ENCODE results near the gene TMEM164.

DNA sequence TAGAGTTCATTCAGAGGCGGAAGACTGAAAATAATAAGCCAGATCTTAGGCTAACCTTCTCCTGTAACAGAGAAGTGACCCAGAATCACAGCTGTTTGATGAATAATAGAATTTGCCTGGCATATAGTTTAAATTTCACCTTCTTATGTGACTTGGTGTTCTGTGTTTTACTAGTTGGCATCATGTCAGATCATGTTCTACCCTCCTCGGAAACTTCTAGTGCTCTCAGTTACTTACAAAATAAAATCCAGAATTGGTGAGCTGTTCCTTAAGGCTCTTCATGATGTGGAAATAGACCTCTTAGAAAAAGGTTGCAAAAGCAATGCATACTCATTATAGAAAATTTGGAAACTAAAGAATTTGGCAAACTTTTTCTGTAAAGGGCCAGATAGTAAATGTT, 31.1 kb downstream of the TMEM164 start:
- TF ChIP-seq, protein P1, sequence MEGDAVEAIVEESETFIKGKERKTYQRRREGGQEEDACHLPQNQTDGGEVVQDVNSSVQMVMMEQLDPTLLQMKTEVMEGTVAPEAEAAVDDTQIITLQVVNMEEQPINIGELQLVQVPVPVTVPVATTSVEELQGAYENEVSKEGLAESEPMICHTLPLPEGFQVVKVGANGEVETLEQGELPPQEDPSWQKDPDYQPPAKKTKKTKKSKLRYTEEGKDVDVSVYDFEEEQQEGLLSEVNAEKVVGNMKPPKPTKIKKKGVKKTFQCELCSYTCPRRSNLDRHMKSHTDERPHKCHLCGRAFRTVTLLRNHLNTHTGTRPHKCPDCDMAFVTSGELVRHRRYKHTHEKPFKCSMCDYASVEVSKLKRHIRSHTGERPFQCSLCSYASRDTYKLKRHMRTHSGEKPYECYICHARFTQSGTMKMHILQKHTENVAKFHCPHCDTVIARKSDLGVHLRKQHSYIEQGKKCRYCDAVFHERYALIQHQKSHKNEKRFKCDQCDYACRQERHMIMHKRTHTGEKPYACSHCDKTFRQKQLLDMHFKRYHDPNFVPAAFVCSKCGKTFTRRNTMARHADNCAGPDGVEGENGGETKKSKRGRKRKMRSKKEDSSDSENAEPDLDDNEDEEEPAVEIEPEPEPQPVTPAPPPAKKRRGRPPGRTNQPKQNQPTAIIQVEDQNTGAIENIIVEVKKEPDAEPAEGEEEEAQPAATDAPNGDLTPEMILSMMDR (IDR thresholded peaks at IDR 0.05) = no peak
- no peak for TF ChIP-seq EP300 (IDR thresholded peaks at IDR 0.05)
- no peak for TF ChIP-seq POLR2A (IDR thresholded peaks at IDR 0.05)
